H1 (cell line): ENCODE measurements around the gene FAM47C. TPM values are rescaled to one million over a fixed set of nuclear protein-coding genes. Genes with fewer than 3 reads are reported as not detected.

Experiments
- CTCF ChIA-PET: fragments of 300-600 bp; sonication (Branson Sonifier 250); formaldehyde crosslinking; loops from one replicate; lab custom pipeline; 2021; ENCODE audit not compliant: partially characterized antibody; lab: Charles Lee
- POLR2A ChIA-PET: fragments of 300-600 bp; sonication (Branson Sonifier 250); formaldehyde crosslinking; loops from one replicate; lab custom pipeline; 2021; ENCODE audit warnings: inconsistent platforms; ENCODE audit not compliant: partially characterized antibody; lab: Charles Lee
- DNase-seq, 2 experiments: peaks; one replicate each; pipeline versions ENCODE4 v3.0.0 to v3.0.0-alpha.2; 2010 to 2022; ENCODE audit warnings: low spot score in 2 of 2, low read depth in 1 of 2, mixed read lengths in 1 of 2
- FAIRE-seq: peaks from 2 replicates; lab custom pipeline; 2011; peaks lifted over from hg19 to GRCh38; lab: Jason Lieb, UNC
- H2AFZ ChIP-seq: 2 replicates; pipeline ENCODE4 v1.8.1; 2012; ENCODE audit warnings: low read length, inconsistent platforms
- H2AK5ac ChIP-seq: 2 replicates; pipeline ENCODE4 v1.6.1; 2013; ENCODE audit warnings: low read depth, low read length
- H2BK120ac ChIP-seq: replicated peaks from 2 replicates; pipeline ENCODE3; 2013; ENCODE audit warnings: low read depth, low read length, inconsistent platforms
- H2BK12ac ChIP-seq: 2 replicates; pipeline ENCODE4 v1.6.1; 2013; ENCODE audit warnings: low read depth, low read length
- H2BK15ac ChIP-seq: 2 replicates; pipeline ENCODE4 v1.6.1; 2013; ENCODE audit warnings: low read length
- H2BK20ac ChIP-seq: 2 replicates; pipeline ENCODE4 v1.6.1; 2013; ENCODE audit warnings: low read length
- H2BK5ac ChIP-seq: 2 replicates; pipeline ENCODE4 v1.6.1; 2013; ENCODE audit warnings: low read depth, low read length
- H3K14ac ChIP-seq: 2 replicates; pipeline ENCODE4 v1.6.1; 2013; ENCODE audit warnings: inconsistent platforms; ENCODE audit not compliant: insufficient read length
- H3K18ac ChIP-seq: 2 replicates; pipeline ENCODE4 v1.6.1; 2013; ENCODE audit warnings: low read length; ENCODE audit errors: extremely low read depth
- H3K23ac ChIP-seq: 2 replicates; pipeline ENCODE4 v1.6.1; 2013; ENCODE audit warnings: inconsistent platforms; ENCODE audit not compliant: insufficient read length
- H3K23me2 ChIP-seq: 2 replicates; pipeline ENCODE4 v1.6.1; 2013; ENCODE audit warnings: low read depth, low read length
- H3K27ac ChIP-seq: 2 replicates; pipeline ENCODE4 v1.6.1; 2011; ENCODE audit warnings: low read depth, low read length, inconsistent platforms
- H3K27me3 ChIP-seq, 4 experiments: replicated peaks in 1 of 4; 1 replicate in 1 of 4; 2 replicates in 3 of 4; pipeline versions ENCODE4 v1.6.1 to v1.8.1; 2011 to 2013; ENCODE audit warnings: low read length in 3 of 4, mild to moderate bottlenecking in 3 of 4, inconsistent platforms in 2 of 4, mixed read lengths in 2 of 4, moderate library complexity in 1 of 4; ENCODE audit not compliant: control insufficient read depth in 3 of 4, insufficient read depth in 3 of 4; ENCODE audit errors: extremely low read depth in 1 of 4
- H3K36me3 ChIP-seq, 4 experiments: 2 replicates each; pipeline versions ENCODE4 v1.6.1 to v1.8.1; 2011 to 2013; ENCODE audit warnings: mild to moderate bottlenecking in 4 of 4, low read length in 3 of 4, moderate library complexity in 2 of 4, control low read depth in 1 of 4, inconsistent platforms in 1 of 4; ENCODE audit not compliant: insufficient read depth in 4 of 4, control insufficient read depth in 2 of 4
- H3K4ac ChIP-seq: replicated peaks from 2 replicates; pipeline ENCODE3; 2013; ENCODE audit warnings: low read length, low read depth, mixed read lengths, inconsistent platforms; ENCODE audit not compliant: insufficient read length
- H3K4me1 ChIP-seq, 4 experiments: replicated peaks in 1 of 4; 1 replicate in 1 of 4; 2 replicates in 3 of 4; pipeline versions ENCODE4 v1.6.1 to v1.8.1; 2011 to 2013; ENCODE audit warnings: low read length in 3 of 4, inconsistent platforms in 2 of 4, mixed read lengths in 1 of 4; ENCODE audit not compliant: insufficient read depth in 4 of 4, control insufficient read depth in 3 of 4
- H3K4me2 ChIP-seq, 2 experiments: 2 replicates each; pipeline versions ENCODE4 v1.6.1 to v1.8.1; 2011 to 2013; ENCODE audit warnings: low read depth in 2 of 2, low read length in 2 of 2, control low read depth in 1 of 2, inconsistent platforms in 1 of 2, mild to moderate bottlenecking in 1 of 2; ENCODE audit not compliant: insufficient read depth in 1 of 2
- H3K4me3 ChIP-seq, 4 experiments: fragments of 200-600, 300-600 bp in 1 of 4; sonication (generic), shearing (Covaris generic), sonication (Bioruptor Twin) in 1 of 4; 2 replicates each; pipeline versions ENCODE4 v1.5.1 to v1.8.1; 2011 to 2016; ENCODE audit warnings: low read length in 4 of 4, low read depth in 3 of 4, control low read depth in 2 of 4, inconsistent platforms in 2 of 4, mild to moderate bottlenecking in 2 of 4, mixed read lengths in 1 of 4, moderate library complexity in 1 of 4; ENCODE audit not compliant: insufficient read depth in 2 of 4; ENCODE audit errors: extremely low read depth in 1 of 4
- H3K56ac ChIP-seq: replicated peaks from 2 replicates; pipeline ENCODE3; 2013; ENCODE audit warnings: low read depth, mild to moderate bottlenecking, mixed read lengths, low read length, inconsistent platforms; ENCODE audit not compliant: insufficient read length
- H3K79me1 ChIP-seq: 2 replicates; pipeline ENCODE4 v1.6.1; 2013; ENCODE audit warnings: low read depth, low read length, control low read depth
- H3K79me2 ChIP-seq, 2 experiments: 2 replicates each; pipeline versions ENCODE4 v1.6.1 to v1.8.1; 2012 to 2013; ENCODE audit warnings: low read length in 2 of 2, mild to moderate bottlenecking in 2 of 2, inconsistent platforms in 1 of 2; ENCODE audit not compliant: insufficient read depth in 2 of 2, control insufficient read depth in 1 of 2
- H3K9ac ChIP-seq, 4 experiments: replicated peaks in 1 of 4; 1 replicate in 1 of 4; 2 replicates in 3 of 4; pipeline versions ENCODE4 v1.6.1 to v1.8.1; 2011 to 2013; ENCODE audit warnings: low read depth in 3 of 4, low read length in 3 of 4, control low read depth in 2 of 4, mild to moderate bottlenecking in 2 of 4, moderate library complexity in 2 of 4, inconsistent platforms in 1 of 4; ENCODE audit errors: extremely low read depth in 1 of 4
- H3K9me3 ChIP-seq, 2 experiments: 2 replicates each; pipeline versions ENCODE4 v1.6.1 to v1.8.1; 2012 to 2013; ENCODE audit warnings: mild to moderate bottlenecking in 2 of 2, moderate library complexity in 2 of 2, control low read depth in 1 of 2, inconsistent platforms in 1 of 2, low read depth in 1 of 2, low read length in 1 of 2, mixed read lengths in 1 of 2; ENCODE audit not compliant: insufficient read depth in 2 of 2
- H4K20me1 ChIP-seq, 2 experiments: replicated peaks in 1 of 2; 2 replicates each; pipeline versions ENCODE3 to v1.8.1; 2011 to 2013; ENCODE audit warnings: inconsistent platforms in 2 of 2, low read length in 2 of 2, mild to moderate bottlenecking in 1 of 2; ENCODE audit not compliant: insufficient read depth in 2 of 2, control insufficient read depth in 1 of 2
- H4K5ac ChIP-seq: 2 replicates; pipeline ENCODE4 v1.6.1; 2013; ENCODE audit warnings: low read length, low read depth, mixed read lengths, inconsistent platforms; ENCODE audit not compliant: insufficient read length
- H4K8ac ChIP-seq: 2 replicates; pipeline ENCODE4 v1.8.0; 2013; ENCODE audit warnings: mild to moderate bottlenecking, moderate library complexity, low read length, inconsistent platforms; ENCODE audit not compliant: insufficient read depth; ENCODE audit errors: extremely low read depth
- H4K91ac ChIP-seq: replicated peaks from 2 replicates; pipeline ENCODE3; 2013; ENCODE audit warnings: low read length, mixed read lengths, inconsistent platforms; ENCODE audit not compliant: insufficient read length
- BRCA1 ChIP-seq: IDR thresholded peaks from 2 replicates; pipeline ENCODE4 v1.6.1; 2012; ENCODE audit warnings: low read depth, low read length, improper control_type of control experiment
- CBX5 ChIP-seq: fragments of 300-800, 300-1000 bp; sonication (generic); IDR thresholded peaks from 2 replicates; pipeline ENCODE4 v1.7.1; 2016; ENCODE audit warnings: antibody characterized with exemption, low read length, low read depth
- FOSL1 ChIP-seq: IDR thresholded peaks from 2 replicates; pipeline ENCODE4 v1.6.1; 2011; ENCODE audit warnings: mild to moderate bottlenecking, low read depth, low read length, moderate library complexity; ENCODE audit not compliant: insufficient read depth
- GTF2F1 ChIP-seq: IDR thresholded peaks from 2 replicates; pipeline ENCODE4 v1.6.1; 2012; ENCODE audit warnings: low read depth, low read length, improper control_type of control experiment, borderline replicate concordance
- JUND ChIP-seq: IDR thresholded peaks from 2 replicates; pipeline ENCODE4 v1.6.1; 2011; ENCODE audit warnings: mild to moderate bottlenecking, improper control_type of control experiment, low read length
- KDM4A ChIP-seq: IDR thresholded peaks from one replicate; pipeline ENCODE4 v1.7.1; 2012; ENCODE audit warnings: low read depth, mild to moderate bottlenecking, moderate library complexity, low read length, inconsistent platforms; ENCODE audit not compliant: severe bottlenecking
- MAFK ChIP-seq: IDR thresholded peaks from 2 replicates; pipeline ENCODE4 v1.6.1; 2012; ENCODE audit warnings: low read depth, mild to moderate bottlenecking, improper control_type of control experiment, low read length
- RBBP5 ChIP-seq: IDR thresholded peaks from 2 replicates; pipeline ENCODE4 v1.7.1; 2012; ENCODE audit warnings: low read depth, mild to moderate bottlenecking, inconsistent platforms, low read length, moderate library complexity, borderline replicate concordance
- RFX5 ChIP-seq: IDR thresholded peaks from 2 replicates; pipeline ENCODE4 v1.6.1; 2011; ENCODE audit warnings: low read depth, low read length, improper control_type of control experiment, borderline replicate concordance
- SIN3A ChIP-seq, 2 experiments: IDR thresholded peaks in 1 of 2; conservative IDR thresholded peaks in 1 of 2; 2 replicates each; pipeline ENCODE4 v1.6.1; 2011 to 2012; ENCODE audit warnings: low read length in 2 of 2, improper control_type of control experiment in 1 of 2, low read depth in 1 of 2, mild to moderate bottlenecking in 1 of 2
- ZNF274 ChIP-seq: IDR thresholded peaks from 2 replicates; pipeline ENCODE4 v1.7.0; 2012; ENCODE audit warnings: low read length, borderline replicate concordance; ENCODE audit errors: extremely low read depth
- WGBS, 2 experiments: shearing (Covaris generic) in 1 of 2; methylation state at CpG; one replicate each; pipeline versions ENCODE4 v1.1.6 to v1.1.7; 2013 to 2015; ENCODE audit warnings: low lambda C conversion rate in 2 of 2, mixed read lengths in 2 of 2, inconsistent platforms in 1 of 2, low coverage in 1 of 2, missing lambda C conversion rate in 1 of 2; ENCODE audit not compliant: insufficient replicate concordance in 2 of 2, insufficient coverage in 1 of 2, insufficient read length in 1 of 2; ENCODE audit errors: extremely low coverage in 1 of 2, missing lambda C conversion rate in 1 of 2; 5-methylcytosine and 5-hydroxymethylcytosine counted together
- polyA plus RNA-seq, 7 experiments: library from polyadenylated mRNA; depleted of rRNA in 3 of 7; stranded (reverse) in 5 of 7; unstranded in 2 of 7; fragments of >200 nt in 5 of 7; fragments of 200-250 nt in 2 of 7; gene quantifications; 1 replicate in 5 of 7; 2 replicates in 1 of 7; 4 replicates in 1 of 7; pipeline versions ENCODE4 v1.2.1 to v1.2.3, GENCODE V29; 2011 to 2013; ENCODE audit warnings: missing spikeins in 2 of 7, mixed read lengths in 2 of 7
- total RNA-seq: library from RNA; stranded (reverse); fragmentation: NEBNext Ultra II Directional; extraction: Animal tissue kit (Norgen Biotek cat#: 25700); gene quantifications from 2 replicates; pipeline ENCODE4 v1.2.1, GENCODE V29; 2021
- TF ChIP-seq, protein P1 (sequence below): IDR thresholded peaks from 2 replicates; pipeline ENCODE4 v1.6.1; 2011; ENCODE audit warnings: low read depth, mild to moderate bottlenecking, low read length; ENCODE audit not compliant: insufficient read depth

FAM47C gene
- total and polyA plus RNA-seq, 2 of the 8 experiments (the other 6 are each of a cell fraction or from before 2014, with no cell fraction given), result not detected

DNA sequence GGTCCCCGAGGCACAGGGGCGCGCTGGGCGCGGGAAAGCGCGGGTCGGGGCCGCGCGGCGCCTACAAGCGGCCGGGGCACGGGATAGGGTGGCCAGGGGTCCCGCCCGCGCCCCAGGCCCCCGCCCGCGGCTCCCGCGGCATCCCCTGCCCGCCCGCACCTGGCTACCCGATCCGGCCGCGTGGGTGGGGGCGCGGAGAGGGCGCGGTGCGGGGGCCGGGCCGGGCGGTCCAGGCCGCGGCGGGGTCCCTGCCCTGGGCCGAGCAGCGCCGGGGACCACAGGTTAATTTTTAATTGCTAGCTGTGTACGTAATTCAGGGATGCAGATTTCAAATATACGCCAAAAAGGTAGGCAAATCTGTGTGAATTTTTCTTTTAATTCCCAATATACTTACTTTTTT lies 44.3 kb upstream of the FAM47C start:
- H2BK5ac ChIP-seq, result no peak overlapping the region
- no peak overlapping the region for H3K9ac ChIP-seq
- CTCF ChIA-PET, result no interaction called here
- no peak overlapping the region for H4K5ac ChIP-seq
- no peak overlapping the region for H3K18ac ChIP-seq
- H3K56ac ChIP-seq, result no peak overlapping the region
- H4K91ac ChIP-seq, result no peak overlapping the region
- H3K14ac ChIP-seq, result no peak overlapping the region
- no peak overlapping the region for H4K8ac ChIP-seq
- H3K4me3 ChIP-seq, result peak overlapping the region in 3 of 4 experiments; percentile 17 to 50 (median 35); a peak in 5 of 8 replicates
- H2BK120ac ChIP-seq, result no peak overlapping the region
- H2BK12ac ChIP-seq, result no peak overlapping the region
- H3K27me3 ChIP-seq, result peaks cover 0 to 10% (median 3%) of the 10 kb centered on the region in 4 experiments; a peak in 3 of 7 replicates
- POLR2A ChIA-PET, result no interaction called here
- H3K36me3 ChIP-seq, result no peaks in the 10 kb centered on the region
- no peak overlapping the region for H3K27ac ChIP-seq
- H2AK5ac ChIP-seq, result no peak overlapping the region
- H2BK20ac ChIP-seq, result no peak overlapping the region
- peak overlapping the region; percentile 54 to 69; a peak in 3 of 4 replicates for H3K4me2 ChIP-seq
- no CpG with 5 or more reads among the region's 45 CpGs for WGBS, 2 experiments
- H3K23ac ChIP-seq, result no peak overlapping the region
- H3K9me3 ChIP-seq, result no peaks in the 10 kb centered on the region
- H3K23me2 ChIP-seq, result peaks cover 3% of the 10 kb centered on the region; the same call in 1 of the 2 replicates
- no peaks in the 10 kb centered on the region for H3K79me2 ChIP-seq
- no peaks in the 10 kb centered on the region for H4K20me1 ChIP-seq
- no peak overlapping the region for H2BK15ac ChIP-seq
- no peaks in the 10 kb centered on the region for H3K79me1 ChIP-seq
- FAIRE-seq (no peak), DNase-seq (no peak)
- no peak overlapping the region for H3K4ac ChIP-seq
- H2AFZ ChIP-seq, result no peak overlapping the region
- H3K4me1 ChIP-seq, result no peaks in the 10 kb centered on the region; a peak in 1 of 7 replicates
- TF ChIP-seq RFX5, result no peak
- no peak for TF ChIP-seq CBX5
- TF ChIP-seq SIN3A (conservative IDR thresholded peaks at IDR 0.05 in 1 of 2, IDR thresholded peaks at IDR 0.05 in 1 of 2; ENCODE audit: low read depth in 1 of 2, low read length in 2 of 2), result no peak
- TF ChIP-seq ZNF274, result no peak
- no peak for TF ChIP-seq MAFK
- TF ChIP-seq RBBP5, result no peak
- no peak for TF ChIP-seq BRCA1
- TF ChIP-seq FOSL1, result no peak
- TF ChIP-seq KDM4A, result no peak
- no peak for TF ChIP-seq JUND
- TF ChIP-seq, protein P1, sequence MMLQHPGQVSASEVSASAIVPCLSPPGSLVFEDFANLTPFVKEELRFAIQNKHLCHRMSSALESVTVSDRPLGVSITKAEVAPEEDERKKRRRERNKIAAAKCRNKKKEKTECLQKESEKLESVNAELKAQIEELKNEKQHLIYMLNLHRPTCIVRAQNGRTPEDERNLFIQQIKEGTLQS, result no peak
- no peak for TF ChIP-seq GTF2F1
